GM12873 (cell line): ENCODE measurements around the gene TRPT1.

Experiments used
- TF ChIP-seq, protein P1 (sequence below): IDR thresholded peaks from 2 replicates; pipeline ENCODE4 v1.5.1; 2012; ENCODE audit warnings: low read depth, mild to moderate bottlenecking, moderate library complexity, low read length, control low read depth; ENCODE audit not compliant: insufficient read depth; ENCODE audit errors: missing control alignments

The TRPT1 gene

DNA sequence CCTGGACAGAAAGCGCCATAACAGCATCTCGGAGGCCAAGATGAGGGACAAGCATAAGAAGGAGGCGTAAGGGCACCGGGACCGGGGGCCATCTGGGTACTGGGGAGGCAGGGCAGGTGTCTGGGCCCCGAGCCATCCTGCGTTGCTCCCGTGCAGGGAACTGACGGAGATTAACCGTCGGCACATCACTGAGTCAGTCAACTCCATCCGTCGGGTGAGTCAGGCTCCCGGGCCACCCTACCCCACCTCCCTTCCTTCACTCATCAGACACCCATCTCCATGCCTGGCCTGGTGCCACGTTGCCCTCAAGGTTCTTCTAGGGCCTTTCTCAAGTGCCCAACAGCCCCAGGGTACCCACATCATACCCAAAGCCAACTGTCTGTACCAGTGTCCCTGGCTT is 40.4 kb upstream of the TRPT1 start:
- TF ChIP-seq, protein P1, sequence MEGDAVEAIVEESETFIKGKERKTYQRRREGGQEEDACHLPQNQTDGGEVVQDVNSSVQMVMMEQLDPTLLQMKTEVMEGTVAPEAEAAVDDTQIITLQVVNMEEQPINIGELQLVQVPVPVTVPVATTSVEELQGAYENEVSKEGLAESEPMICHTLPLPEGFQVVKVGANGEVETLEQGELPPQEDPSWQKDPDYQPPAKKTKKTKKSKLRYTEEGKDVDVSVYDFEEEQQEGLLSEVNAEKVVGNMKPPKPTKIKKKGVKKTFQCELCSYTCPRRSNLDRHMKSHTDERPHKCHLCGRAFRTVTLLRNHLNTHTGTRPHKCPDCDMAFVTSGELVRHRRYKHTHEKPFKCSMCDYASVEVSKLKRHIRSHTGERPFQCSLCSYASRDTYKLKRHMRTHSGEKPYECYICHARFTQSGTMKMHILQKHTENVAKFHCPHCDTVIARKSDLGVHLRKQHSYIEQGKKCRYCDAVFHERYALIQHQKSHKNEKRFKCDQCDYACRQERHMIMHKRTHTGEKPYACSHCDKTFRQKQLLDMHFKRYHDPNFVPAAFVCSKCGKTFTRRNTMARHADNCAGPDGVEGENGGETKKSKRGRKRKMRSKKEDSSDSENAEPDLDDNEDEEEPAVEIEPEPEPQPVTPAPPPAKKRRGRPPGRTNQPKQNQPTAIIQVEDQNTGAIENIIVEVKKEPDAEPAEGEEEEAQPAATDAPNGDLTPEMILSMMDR, result no peak

DNA sequence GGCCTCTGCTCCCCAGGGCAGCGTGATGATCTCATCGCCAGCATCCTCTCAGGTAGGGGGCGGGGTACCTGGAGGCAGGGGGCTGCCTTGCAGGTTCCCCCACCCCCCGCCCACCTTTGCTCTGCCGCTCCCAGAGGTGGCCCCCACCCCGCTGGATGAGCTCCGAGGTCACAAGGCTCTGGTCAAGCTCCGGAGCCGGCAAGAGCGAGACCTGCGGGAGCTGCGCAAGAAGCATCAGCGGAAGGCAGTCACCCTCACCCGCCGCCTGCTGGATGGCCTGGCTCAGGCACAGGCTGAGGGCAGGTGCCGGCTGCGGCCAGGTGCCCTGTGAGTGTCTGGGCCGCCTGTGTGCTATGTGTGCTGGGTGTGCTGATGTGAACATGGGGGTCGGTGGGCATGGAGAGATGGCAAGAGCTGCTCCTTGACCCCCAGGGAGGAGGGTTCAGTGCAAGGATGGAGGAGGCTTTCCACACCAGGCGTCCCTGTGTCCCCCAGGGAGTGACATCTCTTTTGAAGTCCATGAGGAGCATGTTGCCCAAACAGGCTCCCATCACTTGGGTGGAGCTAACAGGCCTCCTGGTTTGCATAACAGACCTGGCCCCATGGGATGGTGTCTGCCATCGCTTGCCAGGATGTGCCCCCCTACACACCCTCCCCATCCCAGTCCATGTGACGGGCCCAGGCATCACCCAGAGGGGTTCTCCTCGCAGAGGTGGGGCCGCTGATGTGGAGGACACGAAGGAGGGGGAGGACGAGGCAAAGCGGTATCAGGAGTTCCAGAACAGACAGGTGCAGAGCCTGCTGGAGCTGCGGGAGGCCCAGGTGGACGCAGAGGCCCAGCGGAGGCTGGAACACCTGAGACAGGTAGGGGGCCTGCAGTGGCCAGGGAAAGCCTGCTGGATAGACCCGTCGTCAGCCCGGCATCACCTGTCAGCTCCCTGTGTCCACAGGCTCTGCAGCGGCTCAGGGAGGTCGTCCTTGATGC is 39.5 kb upstream of the TRPT1 start:
- TF ChIP-seq, protein P1, result no peak

DNA sequence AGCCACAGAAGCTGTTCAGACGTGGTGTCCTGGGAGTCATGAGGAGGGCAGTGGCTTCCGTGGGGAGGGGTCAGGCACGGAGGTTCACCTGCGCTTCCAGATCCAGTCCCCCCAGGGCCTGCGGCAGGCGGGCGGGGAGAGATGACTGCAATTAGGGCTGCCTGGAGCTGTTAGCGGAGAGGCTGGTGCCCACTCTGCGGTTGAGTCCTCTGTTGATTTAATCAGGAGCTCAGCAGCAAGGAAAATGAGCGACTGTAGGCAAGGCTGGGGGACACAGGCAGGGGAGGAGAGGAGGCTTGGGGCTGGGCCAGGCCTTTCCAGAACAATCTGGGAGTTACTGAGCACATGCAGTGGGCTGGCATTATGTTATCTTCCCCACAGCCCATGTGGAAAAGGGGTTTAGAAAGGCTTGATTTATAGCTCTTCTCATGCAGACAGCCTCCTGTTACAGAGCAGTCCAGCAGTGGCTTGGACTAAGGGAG is 38.4 kb upstream of the TRPT1 start:
- TF ChIP-seq, protein P1, result no peak

DNA sequence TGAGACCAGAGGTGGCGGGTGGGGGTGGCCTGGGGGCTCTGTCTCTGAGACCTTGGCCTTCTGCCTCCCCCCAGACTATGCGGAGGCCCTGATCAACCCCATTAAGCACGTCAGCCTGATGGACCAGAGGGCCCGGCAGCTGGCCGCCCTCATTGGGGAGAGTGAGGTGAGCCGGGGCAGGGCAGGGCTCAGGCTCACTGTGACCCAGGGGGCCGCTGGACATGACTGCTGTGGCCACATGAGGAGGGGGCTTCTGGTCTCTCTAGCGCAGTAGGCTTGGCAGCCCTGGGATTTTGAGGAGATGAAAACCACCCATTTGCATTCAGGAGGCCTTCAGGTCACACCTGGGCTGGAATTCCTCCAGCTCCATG is 37.9 kb upstream of the TRPT1 start:
- TF ChIP-seq, protein P1, result no peak

DNA sequence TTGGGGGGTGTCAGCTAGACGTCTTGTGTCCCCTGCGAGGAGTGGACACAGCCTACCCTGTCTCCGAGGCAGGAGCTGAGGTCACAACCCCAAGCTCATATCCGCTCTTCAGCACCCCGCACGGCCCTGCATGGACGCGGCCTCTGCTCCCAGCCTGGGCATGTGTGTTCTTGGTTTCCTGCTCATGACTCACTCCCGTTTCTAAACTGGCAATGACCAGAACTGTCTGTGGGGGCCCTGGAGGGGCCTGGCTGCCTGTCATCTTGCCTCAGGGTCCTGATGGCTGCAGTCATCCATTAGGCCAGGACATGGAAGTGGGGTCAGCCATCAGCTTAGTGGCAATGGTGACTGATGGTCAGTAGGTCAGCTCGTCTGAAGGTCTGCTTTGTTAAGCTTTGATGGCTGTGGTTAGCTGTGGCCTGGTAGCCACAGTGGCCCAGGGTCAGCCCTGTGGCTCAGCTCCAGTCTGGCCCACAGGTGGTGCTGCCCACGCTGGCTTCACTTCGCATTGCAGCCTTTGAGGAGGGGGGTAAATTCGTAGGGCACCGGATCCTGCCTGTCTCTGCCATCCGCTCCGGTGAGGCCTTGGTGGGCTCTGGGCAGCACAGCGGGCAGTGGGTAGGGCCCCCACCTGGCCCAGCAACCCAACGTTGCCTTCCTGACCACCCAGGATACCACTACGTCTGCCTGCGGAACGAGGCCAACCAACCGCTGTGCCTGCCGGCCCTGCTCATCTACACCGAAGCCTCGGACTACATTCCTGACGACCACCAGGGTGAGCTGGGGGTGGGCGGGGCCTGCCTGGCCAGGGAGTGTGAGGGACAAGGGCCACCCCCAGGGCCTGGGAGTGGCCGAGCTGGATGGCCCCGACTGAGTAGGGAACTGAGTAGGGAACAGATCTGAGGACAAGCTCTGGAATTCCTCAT is 37.3 kb upstream of the TRPT1 start:
- TF ChIP-seq, protein P1, result no peak

DNA sequence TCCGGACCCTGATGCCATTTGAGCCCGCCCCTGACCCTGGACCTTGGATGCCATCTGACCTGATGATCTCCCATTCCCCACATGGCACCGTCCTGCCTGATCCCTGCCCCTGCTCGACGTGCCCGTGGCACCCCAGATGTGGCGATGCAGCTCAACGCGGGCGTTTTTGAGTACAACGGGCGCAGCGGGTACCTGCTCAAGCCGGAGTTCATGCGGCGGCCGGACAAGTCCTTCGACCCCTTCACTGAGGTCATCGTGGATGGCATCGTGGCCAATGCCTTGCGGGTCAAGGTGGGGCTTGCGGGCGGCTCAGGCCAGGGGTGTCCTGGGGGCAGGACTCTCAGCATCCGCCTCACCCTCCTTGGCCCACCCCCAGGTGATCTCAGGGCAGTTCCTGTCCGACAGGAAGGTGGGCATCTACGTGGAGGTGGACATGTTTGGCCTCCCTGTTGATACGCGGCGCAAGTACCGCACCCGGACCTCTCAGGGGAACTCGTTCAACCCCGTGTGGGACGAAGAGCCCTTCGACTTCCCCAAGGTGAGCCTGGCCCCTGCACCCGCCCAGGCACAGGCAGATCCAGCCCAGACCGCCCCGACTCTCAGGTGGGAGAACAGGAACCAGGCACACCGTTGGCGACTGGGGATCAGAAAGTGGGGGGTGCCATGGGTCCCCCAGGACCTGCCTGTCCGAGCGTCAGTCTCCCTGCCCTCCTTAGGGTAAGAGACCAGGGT is 36.5 kb upstream of the TRPT1 start:
- TF ChIP-seq, protein P1, result no peak

DNA sequence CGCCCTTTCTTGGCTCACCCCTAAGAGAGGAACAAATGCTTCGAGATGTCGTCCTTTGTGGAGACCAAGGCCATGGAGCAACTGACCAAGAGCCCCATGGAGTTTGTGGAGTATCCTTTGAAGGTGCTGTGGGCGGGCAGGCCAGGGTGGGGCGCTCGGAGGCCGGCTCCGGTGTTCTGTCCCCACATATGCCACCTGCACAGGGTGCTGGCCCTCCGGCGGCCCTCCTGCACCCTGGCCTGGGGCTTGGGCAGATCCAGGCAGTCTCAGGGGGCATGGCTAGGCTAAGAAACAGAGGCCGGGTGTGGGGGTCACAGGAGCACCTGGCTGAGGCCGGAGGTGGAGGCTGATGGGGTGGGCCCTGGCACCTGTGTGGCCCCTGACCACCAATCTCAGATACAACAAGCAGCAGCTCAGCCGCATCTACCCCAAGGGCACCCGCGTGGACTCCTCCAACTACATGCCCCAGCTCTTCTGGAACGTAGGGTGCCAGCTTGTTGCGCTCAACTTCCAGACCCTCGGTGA is 35.6 kb upstream of the TRPT1 start:
- TF ChIP-seq, protein P1, result no peak
